Measurements from ENCODE around the gene PLOD2. TPM values are rescaled to one million over a fixed set of nuclear protein-coding genes. Genes with fewer than 3 reads are reported as not detected.

Gene PLOD2
- total and polyA plus RNA-seq, 4 donors, result 18.6 to 57.0 (median 24.3) TPM

- Histone ChIP-seq H3K27ac (ENCODE audit: low read depth in 1 of 2, low read length in 2 of 2) (no peak overlapping the region), H3K9ac (ENCODE audit: low read depth in 1 of 2, low read length in 2 of 2) (no peak overlapping the region), H3K4me1 (ENCODE audit: control insufficient read depth in 4 of 4, insufficient read depth in 4 of 4, low read length in 3 of 4) (peaks cover 0 to 15% (median 10%) of the 10 kb centered on the region in 4 donors), H3K9me3 (ENCODE audit: control insufficient read depth in 4 of 4, low read length in 3 of 4) (no peaks in the 10 kb centered on the region), H3K36me3 (ENCODE audit: control insufficient read depth in 4 of 4, insufficient read depth in 3 of 4, low read depth in 1 of 4, low read length in 3 of 4) (peaks cover 0 to 35% (median 7%) of the 10 kb centered on the region in 4 donors), H3K27me3 (ENCODE audit: control insufficient read depth in 4 of 4, insufficient read depth in 4 of 4, low read length in 3 of 4) (no peaks in the 10 kb centered on the region), H3K4me3 (ENCODE audit: low read depth in 1 of 3, low read length in 3 of 3) (no peak overlapping the region)
- WGBS, result 98% methylated on average over 3 of the region's 3 CpGs
- no peak for DNase-seq (ENCODE audit: low spot score)
- TF ChIP-seq FOXA2 (IDR thresholded peaks at IDR 0.05) (no peak), RXRA (IDR thresholded peaks at IDR 0.05) (no peak), YY1 (IDR thresholded peaks at IDR 0.05) (no peak), RAD21 (IDR thresholded peaks at IDR 0.05) (no peak), CTCF (IDR thresholded peaks at IDR 0.05; ENCODE audit: low read depth, low read length, missing input control) (no peak), JUND (IDR thresholded peaks at IDR 0.05) (no peak), GABPA (IDR thresholded peaks at IDR 0.05 in 1 of 2, conservative IDR thresholded peaks at IDR 0.05 in 1 of 2) (no peak), EGR1 (IDR thresholded peaks at IDR 0.05; ENCODE audit: low read depth in 2 of 2) (no peak), HNF4A (conservative IDR thresholded peaks at IDR 0.05) (no peak), SP1 (IDR thresholded peaks at IDR 0.05) (no peak), ATF3 (IDR thresholded peaks at IDR 0.05) (no peak), HNF4G (IDR thresholded peaks at IDR 0.05) (no peak), REST (IDR thresholded peaks at IDR 0.05) (no peak), TAF1 (conservative IDR thresholded peaks at IDR 0.05) (no peak)
- TF ChIP-seq, protein P1, sequence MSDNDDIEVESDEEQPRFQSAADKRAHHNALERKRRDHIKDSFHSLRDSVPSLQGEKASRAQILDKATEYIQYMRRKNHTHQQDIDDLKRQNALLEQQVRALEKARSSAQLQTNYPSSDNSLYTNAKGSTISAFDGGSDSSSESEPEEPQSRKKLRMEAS (IDR thresholded peaks at IDR 0.05), result no peak
Observed at GRCh38 chr3:146104068-146104467, 56.9 kb downstream of the PLOD2 start.

DNA sequence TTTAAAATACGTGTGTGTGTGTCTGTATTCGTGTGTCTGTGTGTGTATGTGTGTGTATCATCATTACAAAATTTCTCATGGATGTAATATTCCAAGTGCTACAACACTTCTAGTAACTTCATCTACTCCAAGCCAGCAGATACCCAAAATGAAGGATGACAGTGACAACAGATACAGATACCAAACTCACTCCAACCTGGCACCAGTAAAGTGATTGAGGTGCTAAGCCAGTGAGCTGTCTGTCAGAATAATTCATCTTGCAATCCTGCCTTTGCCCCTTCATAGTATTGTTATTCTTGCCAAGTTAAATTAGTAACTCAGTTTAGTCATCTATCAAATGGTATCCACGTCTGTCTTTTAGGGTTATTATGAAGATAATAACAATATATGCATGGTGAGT, 58.1 kb downstream of the PLOD2 start:
- 93% methylated on average over 3 of the region's 3 CpGs for WGBS
- no peak for DNase-seq (ENCODE audit: low spot score)
- Histone ChIP-seq H3K36me3 (ENCODE audit: control insufficient read depth in 4 of 4, insufficient read depth in 3 of 4, low read depth in 1 of 4, low read length in 3 of 4) (peaks cover 0 to 33% (median 7%) of the 10 kb centered on the region in 4 donors), H3K27me3 (ENCODE audit: control insufficient read depth in 4 of 4, insufficient read depth in 4 of 4, low read length in 3 of 4) (no peaks in the 10 kb centered on the region), H3K9me3 (ENCODE audit: control insufficient read depth in 4 of 4, low read length in 3 of 4) (no peaks in the 10 kb centered on the region), H3K9ac (ENCODE audit: low read depth in 1 of 2, low read length in 2 of 2) (no peak overlapping the region), H3K4me3 (ENCODE audit: low read depth in 1 of 3, low read length in 3 of 3) (no peak overlapping the region), H3K27ac (ENCODE audit: low read depth in 1 of 2, low read length in 2 of 2) (no peak overlapping the region), H3K4me1 (ENCODE audit: control insufficient read depth in 4 of 4, insufficient read depth in 4 of 4, low read length in 3 of 4) (peaks cover 0 to 15% (median 10%) of the 10 kb centered on the region in 4 donors)
- TF ChIP-seq, protein P2, sequence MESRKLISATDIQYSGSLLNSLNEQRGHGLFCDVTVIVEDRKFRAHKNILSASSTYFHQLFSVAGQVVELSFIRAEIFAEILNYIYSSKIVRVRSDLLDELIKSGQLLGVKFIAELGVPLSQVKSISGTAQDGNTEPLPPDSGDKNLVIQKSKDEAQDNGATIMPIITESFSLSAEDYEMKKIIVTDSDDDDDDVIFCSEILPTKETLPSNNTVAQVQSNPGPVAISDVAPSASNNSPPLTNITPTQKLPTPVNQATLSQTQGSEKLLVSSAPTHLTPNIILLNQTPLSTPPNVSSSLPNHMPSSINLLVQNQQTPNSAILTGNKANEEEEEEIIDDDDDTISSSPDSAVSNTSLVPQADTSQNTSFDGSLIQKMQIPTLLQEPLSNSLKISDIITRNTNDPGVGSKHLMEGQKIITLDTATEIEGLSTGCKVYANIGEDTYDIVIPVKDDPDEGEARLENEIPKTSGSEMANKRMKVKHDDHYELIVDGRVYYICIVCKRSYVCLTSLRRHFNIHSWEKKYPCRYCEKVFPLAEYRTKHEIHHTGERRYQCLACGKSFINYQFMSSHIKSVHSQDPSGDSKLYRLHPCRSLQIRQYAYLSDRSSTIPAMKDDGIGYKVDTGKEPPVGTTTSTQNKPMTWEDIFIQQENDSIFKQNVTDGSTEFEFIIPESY (IDR thresholded peaks at IDR 0.05), result no peak
- TF ChIP-seq RXRA (IDR thresholded peaks at IDR 0.05), result no peak
- no peak for TF ChIP-seq FOXA1 (IDR thresholded peaks at IDR 0.05)

All from liver (tissue), 9 donors.